HG03045 (cell line): ENCODE measurements around the gene SRGAP3.

Experiments
- ATAC-seq: cut with Tn5 transposase; IDR thresholded peaks from one replicate; pipeline ENCODE4 v1.9.1; 2021; ENCODE audit warnings: mild to moderate bottlenecking, moderate library complexity; ENCODE audit not compliant: unreplicated experiment

The SRGAP3 gene

GRCh38 chr3:9180764-9181117 lies 68.7 kb downstream of the SRGAP3 start:
- ATAC-seq = peak; percentile 9

GRCh38 chr3:9179826-9180763 lies 69.4 kb downstream of the SRGAP3 start:
- peak; percentile 44 for ATAC-seq

GRCh38 chr3:9178697-9179096 lies 70.7 kb downstream of the SRGAP3 start:
- ATAC-seq = no peak

GRCh38 chr3:9175421-9175820 lies 74.0 kb downstream of the SRGAP3 start:
- no peak for ATAC-seq

GRCh38 chr3:9173445-9173844 lies 76.0 kb downstream of the SRGAP3 start:
- ATAC-seq = no peak

- ATAC-seq = no peak
These were observed 76.6 kb downstream of the SRGAP3 start for GRCh38 chr3:9172851-9173321.

- no peak for ATAC-seq
These were observed 78.6 kb downstream of the SRGAP3 start for GRCh38 chr3:9170851-9171160.

GRCh38 chr3:9169956-9170850 lies 79.2 kb downstream of the SRGAP3 start:
- ATAC-seq = no peak

- no peak for ATAC-seq
These were observed 80.1 kb downstream of the SRGAP3 start for GRCh38 chr3:9169326-9169725.

GRCh38 chr3:9168241-9168741 lies 81.2 kb downstream of the SRGAP3 start:
- ATAC-seq = peak; percentile 94

- ATAC-seq = no peak
These were observed 82.2 kb downstream of the SRGAP3 start for GRCh38 chr3:9167222-9167621.

- no peak for ATAC-seq
These were observed 84.0 kb downstream of the SRGAP3 start for GRCh38 chr3:9165421-9165820.

GRCh38 chr3:9163289-9163688 lies 86.2 kb downstream of the SRGAP3 start:
- no peak for ATAC-seq

GRCh38 chr3:9161811-9162210 lies 87.6 kb downstream of the SRGAP3 start:
- no peak for ATAC-seq

- no peak for ATAC-seq
These were observed 88.1 kb downstream of the SRGAP3 start for GRCh38 chr3:9161298-9161697.

GRCh38 chr3:9158865-9159630 lies 90.4 kb downstream of the SRGAP3 start:
- ATAC-seq = no peak

- no peak for ATAC-seq
These were observed 91.6 kb downstream of the SRGAP3 start for GRCh38 chr3:9157651-9158362.

GRCh38 chr3:9156604-9157003 lies 92.8 kb downstream of the SRGAP3 start:
- no peak for ATAC-seq

- ATAC-seq = no peak
These were observed 94.4 kb downstream of the SRGAP3 start for GRCh38 chr3:9155028-9155427.

GRCh38 chr3:9153904-9154619 lies 95.4 kb downstream of the SRGAP3 start:
- no peak for ATAC-seq
